A549 (cell line): Measurements from ENCODE around the gene SORL1.
"Not testable (repeated sequence)": the region's sequence is repeated elsewhere in the genome, so short reads cannot be mapped to it uniquely, and the experiment has no call there.

Experiments used
- ATOH8 ChIP-seq: fragments of 250-450 bp; sonication (Bioruptor Pico); IDR thresholded peaks from 2 replicates; pipeline ENCODE4 v1.5.0; 2020; ENCODE audit warnings: low read depth, mild to moderate bottlenecking, moderate library complexity
- CEBPB ChIP-seq, 2 experiments: fragments of >200 bp in 1 of 2; sonication (Bioruptor Twin) in 1 of 2; formaldehyde crosslinking in 1 of 2; IDR thresholded peaks; 2 replicates each; pipeline ENCODE4 v1.6.1; 2012 to 2016
- EHMT2 ChIP-seq: fragments of 200-600 bp; sonication (generic); IDR thresholded peaks from 2 replicates; pipeline ENCODE4 v1.6.1; 2016; ENCODE audit warnings: antibody characterized with exemption, low read depth, mild to moderate bottlenecking, moderate library complexity
- MYC ChIP-seq: IDR thresholded peaks from 2 replicates; pipeline ENCODE4 v1.6.1; 2012; ENCODE audit warnings: mild to moderate bottlenecking, inconsistent platforms, low read length, improper control_type of control experiment, borderline replicate concordance
- NFE2L2 ChIP-seq: fragments of 150-350 bp; conservative IDR thresholded peaks from 2 replicates; pipeline ENCODE4 v1.6.1; 2014; ENCODE audit warnings: low read length
- POLR2A ChIP-seq: IDR thresholded peaks from 2 replicates; pipeline ENCODE4 v1.6.1; 2012; ENCODE audit warnings: mild to moderate bottlenecking, low read length
- TF ChIP-seq, protein P1 (sequence below): fragments of >200 bp; sonication (Bioruptor Twin); formaldehyde crosslinking; IDR thresholded peaks from 3 replicates; pipeline ENCODE4 v1.5.1; 2016
- TF ChIP-seq, protein P2 (sequence below): IDR thresholded peaks from 2 replicates; pipeline ENCODE4 v1.6.1; 2012

- not testable (repeated sequence) for TF ChIP-seq EHMT2; ATOH8 (CRISPR knock-in tag); MYC; CEBPB (IDR thresholded peaks at IDR 0.05); NFE2L2; POLR2A
- TF ChIP-seq, protein P1, sequence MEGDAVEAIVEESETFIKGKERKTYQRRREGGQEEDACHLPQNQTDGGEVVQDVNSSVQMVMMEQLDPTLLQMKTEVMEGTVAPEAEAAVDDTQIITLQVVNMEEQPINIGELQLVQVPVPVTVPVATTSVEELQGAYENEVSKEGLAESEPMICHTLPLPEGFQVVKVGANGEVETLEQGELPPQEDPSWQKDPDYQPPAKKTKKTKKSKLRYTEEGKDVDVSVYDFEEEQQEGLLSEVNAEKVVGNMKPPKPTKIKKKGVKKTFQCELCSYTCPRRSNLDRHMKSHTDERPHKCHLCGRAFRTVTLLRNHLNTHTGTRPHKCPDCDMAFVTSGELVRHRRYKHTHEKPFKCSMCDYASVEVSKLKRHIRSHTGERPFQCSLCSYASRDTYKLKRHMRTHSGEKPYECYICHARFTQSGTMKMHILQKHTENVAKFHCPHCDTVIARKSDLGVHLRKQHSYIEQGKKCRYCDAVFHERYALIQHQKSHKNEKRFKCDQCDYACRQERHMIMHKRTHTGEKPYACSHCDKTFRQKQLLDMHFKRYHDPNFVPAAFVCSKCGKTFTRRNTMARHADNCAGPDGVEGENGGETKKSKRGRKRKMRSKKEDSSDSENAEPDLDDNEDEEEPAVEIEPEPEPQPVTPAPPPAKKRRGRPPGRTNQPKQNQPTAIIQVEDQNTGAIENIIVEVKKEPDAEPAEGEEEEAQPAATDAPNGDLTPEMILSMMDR: not testable (repeated sequence)
- TF ChIP-seq, protein P2, sequence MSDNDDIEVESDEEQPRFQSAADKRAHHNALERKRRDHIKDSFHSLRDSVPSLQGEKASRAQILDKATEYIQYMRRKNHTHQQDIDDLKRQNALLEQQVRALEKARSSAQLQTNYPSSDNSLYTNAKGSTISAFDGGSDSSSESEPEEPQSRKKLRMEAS: not testable (repeated sequence)
Measured at GRCh38 chr11:121569332-121570299, 117.5 kb downstream of the SORL1 start.
